Thyroid gland (tissue), 4 donors: ENCODE data around the gene FBXL7. TPM values are rescaled to one million over a fixed set of nuclear protein-coding genes. Genes with fewer than 3 reads are reported as not detected.

Experiments
- DNase-seq, 2 donors: peaks; one replicate each; pipeline ENCODE4 v3.0.0-alpha.2; 2019
- H3K27ac ChIP-seq, 3 donors: fragments of 200-600 bp; sonication (generic); 1 replicate in 2 of 3; 2 replicates in 1 of 3; pipeline ENCODE4 v1.5.1; 2016 to 2019; ENCODE audit warnings: mild to moderate bottlenecking in 1 of 3, moderate library complexity in 1 of 3
- H3K27me3 ChIP-seq: fragments of 200-600 bp; sonication (generic); one replicate; pipeline ENCODE4 v1.5.1; 2019
- H3K36me3 ChIP-seq, 2 donors: fragments of 200-600 bp; sonication (generic); one replicate each; pipeline ENCODE4 v1.5.1; 2016 to 2019
- H3K4me1 ChIP-seq, 2 donors: fragments of 200-600 bp; sonication (generic); one replicate each; pipeline ENCODE4 v1.5.1; 2017 to 2019
- H3K4me3 ChIP-seq, 3 donors: fragments of 200-600 bp; sonication (generic); replicated peaks in 1 of 3; 1 replicate in 2 of 3; 2 replicates in 1 of 3; pipeline ENCODE4 v1.5.1; 2016; ENCODE audit warnings: mild to moderate bottlenecking in 1 of 3
- H3K9me3 ChIP-seq: fragments of 200-600 bp; sonication (generic); one replicate; pipeline ENCODE4 v1.5.1; 2017
- POLR2A ChIP-seq, 2 donors: fragments of 450-650 bp; IDR thresholded peaks; one replicate each; pipeline ENCODE4 v1.6.1; 2017; ENCODE audit warnings: antibody characterized with exemption in 2 of 2, mild to moderate bottlenecking in 2 of 2, moderate library complexity in 1 of 2
- WGBS, 2 donors: methylation state at CpG; one replicate each; pipeline ENCODE4 v1.1.5; 2017; 5-methylcytosine and 5-hydroxymethylcytosine counted together
- intact Hi-C: fragments of 100-400 bp; cut with DNase I; formaldehyde crosslinking; loops from one replicate; pipeline ENCODE4 v1.15.1; 2023
- total RNA-seq, 4 donors: library from RNA; depleted of rRNA; stranded (reverse); fragments of >200 nt; gene quantifications; one replicate each; pipeline ENCODE4 v1.2.3, GENCODE V29; 2016
- TF ChIP-seq, protein P1 (sequence below), 6 experiments: fragments of 200-600 bp in 3 of 6; fragments of 450-650 bp in 3 of 6; sonication (generic) in 3 of 6; IDR thresholded peaks; one replicate each; pipeline ENCODE4 v1.5.1; 2016 to 2019; ENCODE audit warnings: antibody characterized with exemption in 6 of 6, mild to moderate bottlenecking in 2 of 6, inconsistent platforms in 1 of 6, moderate library complexity in 1 of 6

Gene FBXL7
- total RNA-seq, 4 donors from 2014 or later, result 6.4 to 11.8 (median 9.2) TPM

DNA sequence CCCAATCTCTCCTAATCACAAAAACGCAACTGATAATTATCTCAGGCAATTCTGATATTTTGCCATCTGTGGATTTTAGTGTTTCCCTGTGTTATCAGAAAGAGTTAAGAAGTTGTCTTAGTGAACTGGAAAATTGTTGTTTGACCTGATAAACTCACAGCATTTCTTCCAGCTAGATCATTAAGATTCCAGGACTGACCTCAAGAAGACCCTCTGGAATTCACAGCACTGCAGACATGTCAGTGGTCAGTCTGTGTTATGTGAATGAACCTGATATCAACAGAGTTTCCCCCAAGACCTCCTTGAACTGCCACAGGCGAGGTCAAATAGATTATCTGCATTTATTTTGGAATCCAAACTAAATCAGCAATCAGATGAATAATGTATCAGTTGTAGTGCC, 174.7 kb downstream of the FBXL7 start:
- no peak overlapping the region for H3K4me3 ChIP-seq
- no peaks in the 10 kb centered on the region for H3K4me1 ChIP-seq
- WGBS, 2 donors, result 86 to 91% methylated on average over 2 of the region's 2 CpGs
- no peaks in the 10 kb centered on the region for H3K9me3 ChIP-seq
- no peak overlapping the region for H3K27ac ChIP-seq
- no peak for DNase-seq
- intact Hi-C loops, result no loop called here
- H3K36me3 ChIP-seq, result no peaks in the 10 kb centered on the region
- TF ChIP-seq, protein P1, sequence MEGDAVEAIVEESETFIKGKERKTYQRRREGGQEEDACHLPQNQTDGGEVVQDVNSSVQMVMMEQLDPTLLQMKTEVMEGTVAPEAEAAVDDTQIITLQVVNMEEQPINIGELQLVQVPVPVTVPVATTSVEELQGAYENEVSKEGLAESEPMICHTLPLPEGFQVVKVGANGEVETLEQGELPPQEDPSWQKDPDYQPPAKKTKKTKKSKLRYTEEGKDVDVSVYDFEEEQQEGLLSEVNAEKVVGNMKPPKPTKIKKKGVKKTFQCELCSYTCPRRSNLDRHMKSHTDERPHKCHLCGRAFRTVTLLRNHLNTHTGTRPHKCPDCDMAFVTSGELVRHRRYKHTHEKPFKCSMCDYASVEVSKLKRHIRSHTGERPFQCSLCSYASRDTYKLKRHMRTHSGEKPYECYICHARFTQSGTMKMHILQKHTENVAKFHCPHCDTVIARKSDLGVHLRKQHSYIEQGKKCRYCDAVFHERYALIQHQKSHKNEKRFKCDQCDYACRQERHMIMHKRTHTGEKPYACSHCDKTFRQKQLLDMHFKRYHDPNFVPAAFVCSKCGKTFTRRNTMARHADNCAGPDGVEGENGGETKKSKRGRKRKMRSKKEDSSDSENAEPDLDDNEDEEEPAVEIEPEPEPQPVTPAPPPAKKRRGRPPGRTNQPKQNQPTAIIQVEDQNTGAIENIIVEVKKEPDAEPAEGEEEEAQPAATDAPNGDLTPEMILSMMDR (IDR thresholded peaks at IDR 0.05), result no peak
- TF ChIP-seq POLR2A (IDR thresholded peaks at IDR 0.05), result no peak
- H3K27me3 ChIP-seq, result no peaks in the 10 kb centered on the region

DNA sequence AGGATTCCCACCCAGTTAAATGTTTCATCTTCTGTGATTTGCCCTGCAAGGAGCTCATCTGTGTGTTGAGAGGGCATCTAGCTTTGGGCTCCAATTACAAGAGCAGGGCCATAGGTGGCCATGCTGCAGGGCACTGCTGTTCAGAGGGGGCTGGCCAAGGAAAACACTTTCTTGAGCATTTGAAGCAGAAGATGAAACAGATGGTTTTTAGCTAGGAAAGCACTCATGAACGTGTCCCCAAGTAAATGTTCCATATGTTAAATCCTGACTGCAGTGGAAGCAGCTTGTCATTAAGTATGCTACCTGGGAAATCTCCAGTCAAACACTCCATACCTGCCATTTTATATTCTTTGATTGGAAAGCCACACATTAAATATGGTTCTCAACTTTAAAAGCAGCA, 176.6 kb downstream of the FBXL7 start:
- 58 to 67% methylated on average over 1 of the region's 1 CpG for WGBS, 2 donors

DNA sequence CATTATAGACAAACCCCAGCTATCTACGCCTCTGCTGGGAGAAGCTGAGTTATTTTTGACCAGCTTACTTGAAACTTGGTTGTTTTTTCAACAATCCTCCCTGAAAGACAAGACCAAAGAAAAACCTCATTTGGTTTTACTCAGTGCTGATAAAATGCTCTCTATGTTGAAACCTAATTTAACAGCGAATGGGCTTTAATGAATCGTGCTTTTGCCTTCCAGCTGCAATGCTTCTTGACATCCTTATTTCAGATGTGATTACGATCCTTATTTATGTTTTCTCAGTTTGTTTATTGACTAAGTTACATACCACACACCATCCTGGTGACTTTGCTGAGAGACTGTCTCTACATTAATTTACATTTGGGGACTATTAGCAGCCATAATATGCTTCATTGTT, 179.2 kb downstream of the FBXL7 start:
- Histone ChIP-seq H3K4me1 (no peaks in the 10 kb centered on the region), H3K36me3 (no peaks in the 10 kb centered on the region), H3K9me3 (no peaks in the 10 kb centered on the region), H3K4me3 (no peak overlapping the region), H3K27me3 (no peaks in the 10 kb centered on the region), H3K27ac (no peak overlapping the region)
- no peak for DNase-seq
- intact Hi-C loops, result no loop called here
- TF ChIP-seq POLR2A (IDR thresholded peaks at IDR 0.05), result no peak
- TF ChIP-seq, protein P1 (IDR thresholded peaks at IDR 0.05), result no peak
- 45 to 63% methylated on average over 4 of the region's 4 CpGs for WGBS, 2 donors

More for the DNA sequence above, 176.6 kb downstream of the FBXL7 start:
- Histone ChIP-seq H3K4me3 (no peak overlapping the region), H3K27me3 (no peaks in the 10 kb centered on the region), H3K27ac (no peak overlapping the region), H3K9me3 (no peaks in the 10 kb centered on the region), H3K4me1 (no peaks in the 10 kb centered on the region), H3K36me3 (no peaks in the 10 kb centered on the region)
- no peak for TF ChIP-seq POLR2A (IDR thresholded peaks at IDR 0.05)
- TF ChIP-seq, protein P1 (IDR thresholded peaks at IDR 0.05), result no peak
- intact Hi-C loops, result no loop called here
- DNase-seq, result no peak

DNA sequence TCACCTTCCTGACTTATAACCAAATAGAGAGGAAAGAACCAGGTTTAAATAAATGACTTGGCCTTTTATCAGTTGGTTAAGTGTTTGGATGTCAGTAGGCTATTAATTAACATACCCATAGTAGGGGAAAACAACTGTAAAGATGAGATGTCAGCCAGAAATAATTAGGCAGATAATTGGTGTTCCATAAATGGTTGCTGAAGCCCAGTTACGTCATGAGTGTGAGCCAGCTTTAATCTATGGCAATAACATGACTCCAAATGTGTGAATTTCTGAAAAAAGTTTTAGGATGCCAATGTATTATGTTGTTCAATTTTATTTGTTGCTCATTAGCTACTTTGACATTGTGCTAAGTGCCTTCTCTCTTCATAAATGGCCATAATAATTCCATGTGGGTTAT, 180.5 kb downstream of the FBXL7 start:
- Histone ChIP-seq H3K4me3 (no peak overlapping the region), H3K36me3 (no peaks in the 10 kb centered on the region), H3K9me3 (no peaks in the 10 kb centered on the region), H3K4me1 (no peaks in the 10 kb centered on the region), H3K27ac (no peak overlapping the region), H3K27me3 (no peaks in the 10 kb centered on the region)
- intact Hi-C loops, result no loop called here
- no peak for DNase-seq
- TF ChIP-seq POLR2A (IDR thresholded peaks at IDR 0.05), result no peak
- TF ChIP-seq, protein P1 (IDR thresholded peaks at IDR 0.05), result no peak
- 91 to 94% methylated on average over 1 of the region's 1 CpG for WGBS, 2 donors

DNA sequence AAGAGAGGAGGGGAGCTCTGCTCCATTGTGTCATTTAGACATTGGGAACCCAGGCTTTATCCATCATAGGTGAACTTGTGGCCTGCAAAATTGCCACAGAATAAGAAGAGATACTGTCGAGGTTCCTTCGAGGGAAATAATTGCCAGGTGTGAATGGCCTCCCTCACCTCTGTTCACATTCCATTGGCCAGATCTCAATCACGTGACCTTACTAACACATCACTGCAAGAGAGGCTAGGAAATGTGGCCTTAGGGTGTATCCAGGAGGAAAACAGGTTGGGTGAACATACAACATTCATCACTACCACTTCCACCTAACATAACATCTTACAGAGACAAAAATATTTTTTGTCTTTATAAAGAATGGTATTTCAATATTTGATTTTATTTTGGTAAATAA, 182.1 kb downstream of the FBXL7 start:
- Histone ChIP-seq H3K9me3 (no peaks in the 10 kb centered on the region), H3K27me3 (no peaks in the 10 kb centered on the region), H3K4me3 (no peak overlapping the region), H3K27ac (no peak overlapping the region), H3K36me3 (no peaks in the 10 kb centered on the region), H3K4me1 (no peaks in the 10 kb centered on the region)
- TF ChIP-seq, protein P1 (IDR thresholded peaks at IDR 0.05), result no peak
- no peak for DNase-seq
- intact Hi-C loops, result no loop called here
- 87 to 88% methylated on average over 3 of the region's 3 CpGs for WGBS, 2 donors
